GM19035 (cell line): Measurements from ENCODE around the gene LRRC75B.
A peak's percentile ranks its signal among the peaks of the same experiment; 100 is the strongest.
"Not testable (repeated sequence)": the region's sequence is repeated elsewhere in the genome, so short reads cannot be mapped to it uniquely, and the experiment has no call there.

Experiments
- ATAC-seq: cut with Tn5 transposase; IDR thresholded peaks from one replicate; pipeline ENCODE4 v1.9.1; 2021; ENCODE audit not compliant: unreplicated experiment

The LRRC75B gene

GRCh38 chr22:24592851-24593558 lies at the start of gene LRRC75B:
TSS of gene LRRC75B (minus strand) at chr22:24593073. CDS start at chr22:24593039, 34 bp downstream.
- peak; percentile 76 for ATAC-seq

- ATAC-seq, result not testable (repeated sequence)
Observed at GRCh38 chr22:24642307-24642706, 49.4 kb upstream of the LRRC75B start.

- not testable (repeated sequence) for ATAC-seq
Observed at GRCh38 chr22:24636513-24636912, 43.6 kb upstream of the LRRC75B start.

- ATAC-seq, result not testable (repeated sequence)
Observed at GRCh38 chr22:24634776-24635389, 42.0 kb upstream of the LRRC75B start.

- ATAC-seq, result not testable (repeated sequence)
Observed at GRCh38 chr22:24633231-24634023, 40.6 kb upstream of the LRRC75B start.

- ATAC-seq, result not testable (repeated sequence)
Observed at GRCh38 chr22:24632642-24633041, 39.8 kb upstream of the LRRC75B start.

GRCh38 chr22:24631430-24632122 lies 38.7 kb upstream of the LRRC75B start:
- not testable (repeated sequence) for ATAC-seq

GRCh38 chr22:24630812-24631427 lies 38.0 kb upstream of the LRRC75B start:
- ATAC-seq, result not testable (repeated sequence)

- ATAC-seq, result not testable (repeated sequence)
Observed at GRCh38 chr22:24629069-24629468, 36.2 kb upstream of the LRRC75B start.

- ATAC-seq, result not testable (repeated sequence)
Observed at GRCh38 chr22:24627911-24628310, 35.0 kb upstream of the LRRC75B start.

- not testable (repeated sequence) for ATAC-seq
Observed at GRCh38 chr22:24622596-24622995, 29.7 kb upstream of the LRRC75B start.

GRCh38 chr22:24621244-24621643 lies 28.4 kb upstream of the LRRC75B start:
- not testable (repeated sequence) for ATAC-seq

GRCh38 chr22:24614794-24615193 lies 21.9 kb upstream of the LRRC75B start:
- not testable (repeated sequence) for ATAC-seq

- not testable (repeated sequence) for ATAC-seq
Observed at GRCh38 chr22:24609888-24610287, 17.0 kb upstream of the LRRC75B start.

GRCh38 chr22:24608327-24608726 lies 15.5 kb upstream of the LRRC75B start:
- not testable (repeated sequence) for ATAC-seq

GRCh38 chr22:24607429-24607983 lies 14.6 kb upstream of the LRRC75B start:
- not testable (repeated sequence) for ATAC-seq

- not testable (repeated sequence) for ATAC-seq
Observed at GRCh38 chr22:24606340-24606739, 13.5 kb upstream of the LRRC75B start.

- ATAC-seq, result not testable (repeated sequence)
Observed at GRCh38 chr22:24603770-24604629, 11.1 kb upstream of the LRRC75B start.
